GM21526 (cell line): Measurements from ENCODE around the gene STIP1.
"Not testable (repeated sequence)": the region's sequence is repeated elsewhere in the genome, so short reads cannot be mapped to it uniquely, and the experiment has no call there.

Source experiments
- ATAC-seq: cut with Tn5 transposase; IDR thresholded peaks from one replicate; pipeline ENCODE4 v1.9.1; 2021; ENCODE audit warnings: moderate library complexity; ENCODE audit not compliant: unreplicated experiment, low FRiP score

The STIP1 gene

DNA sequence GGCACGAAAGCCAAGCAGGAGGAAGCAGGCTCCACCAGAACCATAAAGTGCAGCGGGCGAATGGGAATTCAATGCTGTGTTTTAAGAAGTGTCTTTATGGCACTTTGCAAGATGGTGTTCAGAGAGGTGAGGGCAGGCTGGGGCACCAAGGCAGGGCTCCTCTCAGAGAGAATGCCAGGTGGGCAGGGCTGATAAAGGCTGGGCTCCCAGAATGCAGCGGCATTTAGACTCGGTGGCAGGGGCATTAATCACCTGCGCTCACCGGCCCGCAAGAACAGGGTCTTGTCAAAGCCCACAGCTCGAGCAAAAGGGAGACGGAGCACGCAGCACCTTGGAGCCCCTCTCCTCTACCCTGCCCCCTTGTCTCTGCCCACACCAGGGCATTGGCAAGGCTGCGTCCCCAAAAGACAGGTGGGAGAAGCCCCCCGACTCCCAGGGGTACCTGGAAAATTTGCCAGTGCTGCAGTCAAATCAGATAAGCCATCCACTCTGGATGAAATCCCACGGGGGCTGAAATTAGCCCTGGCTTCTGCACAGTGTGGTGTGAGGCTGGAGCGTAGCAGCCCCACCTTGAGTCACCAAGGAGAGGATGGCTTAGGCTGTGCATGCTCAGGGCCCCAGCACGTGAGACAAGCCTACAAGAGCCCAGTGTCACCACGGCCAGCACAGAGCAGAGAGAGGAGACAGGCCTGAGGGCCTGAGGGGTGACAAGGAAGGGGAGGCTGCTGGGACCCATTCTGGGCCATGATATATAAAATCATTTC, 28.2 kb upstream of the STIP1 start:
- no peak for ATAC-seq

DNA sequence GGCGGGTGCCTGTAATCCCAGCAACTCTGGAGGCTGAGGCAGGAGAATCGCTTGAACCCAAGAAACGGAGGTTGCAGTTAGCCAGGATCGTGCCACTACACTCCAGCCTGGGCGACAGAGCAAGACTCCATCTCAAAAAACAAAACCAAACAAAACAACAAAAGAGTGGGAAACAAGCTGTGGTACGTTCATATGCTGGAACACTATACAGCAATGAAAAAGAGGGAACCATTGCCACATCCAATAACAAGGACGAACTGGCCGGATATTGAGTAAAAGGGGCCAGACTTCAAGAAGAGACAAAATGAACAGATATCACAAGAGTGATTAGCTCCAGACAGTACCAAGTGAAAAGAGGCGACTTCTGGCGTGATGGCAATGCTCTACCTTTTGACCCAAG, 24.9 kb upstream of the STIP1 start:
- ATAC-seq, result no peak

DNA sequence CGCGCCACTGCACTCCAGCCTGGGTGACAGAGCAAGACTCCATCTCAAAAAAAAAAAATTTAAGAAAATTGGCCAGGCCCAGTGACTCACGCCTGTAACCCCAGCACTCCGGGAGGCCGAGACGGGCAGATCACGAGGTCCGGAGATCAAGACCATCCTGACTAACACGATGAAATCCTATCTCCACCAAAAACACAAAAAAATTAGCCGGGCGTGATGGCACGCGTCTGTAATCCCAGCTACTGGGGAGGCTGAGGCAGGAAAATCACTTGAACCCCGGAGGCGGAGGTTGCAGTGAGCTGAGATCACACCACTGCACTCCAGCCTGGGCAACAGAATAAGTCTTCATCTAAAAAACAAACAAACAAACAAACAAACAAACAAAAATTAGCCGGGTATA, 23.2 kb upstream of the STIP1 start:
- ATAC-seq, result not testable (repeated sequence)

DNA sequence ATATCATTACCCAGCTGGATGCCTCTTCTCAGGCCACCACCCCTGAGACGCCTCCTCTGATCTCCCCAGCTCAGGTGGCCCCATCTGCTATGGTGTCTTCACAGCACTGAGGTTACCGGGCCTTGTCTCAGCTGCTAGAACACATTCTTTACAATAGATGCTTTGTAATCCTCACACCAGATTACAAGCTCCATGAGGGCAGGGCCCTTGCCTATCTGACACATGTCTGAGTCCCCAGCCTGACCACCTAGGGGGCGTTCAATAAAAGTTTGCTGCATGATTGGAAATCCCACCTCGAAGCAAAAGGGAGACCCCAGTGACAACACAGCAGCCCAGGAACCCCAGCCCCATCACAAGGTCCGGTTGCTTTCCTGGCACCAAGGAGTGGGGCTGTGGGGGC, 22.0 kb upstream of the STIP1 start:
- no peak for ATAC-seq

DNA sequence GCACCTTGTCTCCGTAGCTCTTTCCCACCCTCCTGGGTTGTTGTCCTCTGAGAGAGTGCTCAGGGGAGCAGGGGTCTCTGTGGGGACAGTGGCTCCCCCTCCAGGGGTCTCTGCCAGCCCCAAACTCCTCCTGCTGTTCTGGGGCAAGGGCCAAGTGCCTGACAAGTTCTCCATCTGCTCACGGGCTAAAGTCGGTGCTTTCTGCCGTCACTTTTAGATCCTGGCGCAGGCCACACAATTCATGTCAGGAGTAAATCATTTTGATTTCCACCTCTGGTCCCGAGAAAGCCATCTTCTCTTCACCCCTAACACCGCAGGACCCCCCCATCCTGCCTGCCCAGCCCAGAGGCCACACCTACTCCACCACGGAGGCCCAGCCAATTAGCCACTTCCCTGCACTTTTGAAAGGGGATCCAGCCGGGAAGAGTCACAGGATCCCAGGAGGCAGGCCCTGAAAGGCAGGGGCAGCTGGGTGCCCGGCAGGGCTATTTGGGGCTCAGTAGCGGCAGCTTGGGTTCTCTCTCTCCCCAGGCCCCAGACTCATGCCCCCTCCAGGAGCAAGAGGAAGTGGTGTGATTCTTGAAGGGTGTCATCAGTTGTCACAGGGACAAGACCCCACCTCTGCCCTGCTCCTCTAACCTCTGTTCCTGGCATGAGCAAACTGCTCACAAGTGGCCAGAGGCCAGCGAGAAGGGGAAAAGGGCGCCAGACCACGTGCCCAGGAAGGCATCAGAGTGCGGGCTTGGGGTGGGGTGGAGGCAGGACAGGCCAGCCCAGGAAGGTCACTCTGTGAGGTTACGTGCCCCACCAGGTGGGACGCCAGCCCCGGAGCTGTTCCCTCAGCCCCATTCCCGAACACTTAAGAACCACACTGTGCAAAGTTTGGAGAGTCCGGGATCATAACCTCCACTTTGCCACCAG, 21.3 kb upstream of the STIP1 start:
- no peak for ATAC-seq

DNA sequence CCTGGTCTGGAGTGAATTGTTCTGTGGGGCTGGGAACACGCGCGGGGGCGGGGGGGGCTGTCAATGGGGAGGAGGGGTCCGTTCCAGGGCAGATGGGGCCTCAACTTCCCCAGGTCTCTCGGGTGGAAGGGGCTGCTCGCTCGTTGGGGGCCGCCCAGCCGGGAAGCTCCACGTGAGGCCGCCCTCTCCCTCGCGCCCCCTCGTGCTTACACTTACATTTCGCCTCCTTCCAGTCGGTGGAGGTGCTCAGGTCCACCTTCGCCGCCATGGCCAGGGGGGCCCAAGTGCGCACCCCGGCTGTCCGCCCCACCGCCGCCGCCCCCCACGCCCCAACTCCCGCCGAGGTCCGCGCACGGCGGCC, 20.5 kb upstream of the STIP1 start:
- no peak for ATAC-seq

DNA sequence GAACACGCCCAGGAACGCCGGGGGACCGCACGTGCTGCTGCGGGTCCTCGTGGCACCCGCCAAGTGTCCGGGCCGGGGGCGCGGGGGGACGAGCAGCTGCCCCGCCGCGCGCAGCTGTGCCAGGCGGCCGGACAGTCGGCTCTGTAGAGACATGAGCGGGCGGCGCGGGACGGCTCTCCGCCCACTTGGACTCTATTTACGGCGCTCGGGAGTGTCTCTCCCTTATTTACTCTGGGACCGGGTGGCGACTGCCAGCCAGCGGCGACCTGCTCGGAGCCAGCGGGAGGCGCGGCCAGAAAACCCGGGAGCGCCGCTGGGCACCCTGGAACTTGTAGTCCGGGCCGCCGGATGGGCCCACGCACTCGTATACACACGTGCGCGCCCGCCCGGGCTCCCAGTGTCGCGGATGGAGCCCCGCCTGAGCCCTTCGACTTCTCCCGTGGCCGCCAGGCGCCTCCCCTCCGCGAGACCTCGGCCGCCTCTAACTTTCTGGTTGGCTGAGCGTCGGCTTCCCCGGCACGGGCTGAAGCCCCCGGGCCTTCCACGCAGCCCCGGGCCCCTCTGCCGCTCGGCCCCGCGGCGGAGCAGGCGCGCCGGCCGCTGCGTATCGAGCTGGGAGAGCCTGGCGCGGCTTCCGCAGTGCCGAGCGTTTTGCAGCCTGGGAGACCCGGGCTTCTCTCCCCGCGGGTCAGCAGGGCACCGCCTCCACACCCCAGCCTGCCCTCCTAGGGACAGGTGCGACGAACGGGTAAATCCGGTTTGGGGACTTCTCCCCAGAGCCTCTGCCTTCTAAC, 19.9 kb upstream of the STIP1 start, which contains the start of gene MACROD1:
Gene MACROD1 (minus strand): TSS at position 272 of the 794 bp plus-strand sequence. CDS start 119 bp downstream, at position 153.
- peak; percentile 68 for ATAC-seq

DNA sequence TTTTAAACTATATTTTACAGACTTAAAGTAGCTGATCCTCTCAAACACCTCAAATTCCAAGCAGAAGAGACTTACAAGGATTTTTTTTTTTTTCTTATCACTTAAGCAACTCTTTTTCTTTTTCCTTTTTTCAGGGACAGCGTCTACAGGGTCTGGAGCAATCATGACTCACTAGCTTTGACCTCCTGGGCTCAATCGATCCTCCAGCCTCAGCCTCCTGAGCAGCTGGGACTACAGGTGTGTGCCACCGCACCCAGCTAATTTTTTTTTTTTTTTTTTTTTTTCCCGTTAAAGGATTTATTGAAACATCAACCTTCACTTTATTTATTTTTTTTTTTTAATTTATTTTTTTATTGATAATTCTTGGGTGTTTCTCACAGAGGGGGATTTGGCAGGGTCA, 15.6 kb upstream of the STIP1 start:
- no peak for ATAC-seq

DNA sequence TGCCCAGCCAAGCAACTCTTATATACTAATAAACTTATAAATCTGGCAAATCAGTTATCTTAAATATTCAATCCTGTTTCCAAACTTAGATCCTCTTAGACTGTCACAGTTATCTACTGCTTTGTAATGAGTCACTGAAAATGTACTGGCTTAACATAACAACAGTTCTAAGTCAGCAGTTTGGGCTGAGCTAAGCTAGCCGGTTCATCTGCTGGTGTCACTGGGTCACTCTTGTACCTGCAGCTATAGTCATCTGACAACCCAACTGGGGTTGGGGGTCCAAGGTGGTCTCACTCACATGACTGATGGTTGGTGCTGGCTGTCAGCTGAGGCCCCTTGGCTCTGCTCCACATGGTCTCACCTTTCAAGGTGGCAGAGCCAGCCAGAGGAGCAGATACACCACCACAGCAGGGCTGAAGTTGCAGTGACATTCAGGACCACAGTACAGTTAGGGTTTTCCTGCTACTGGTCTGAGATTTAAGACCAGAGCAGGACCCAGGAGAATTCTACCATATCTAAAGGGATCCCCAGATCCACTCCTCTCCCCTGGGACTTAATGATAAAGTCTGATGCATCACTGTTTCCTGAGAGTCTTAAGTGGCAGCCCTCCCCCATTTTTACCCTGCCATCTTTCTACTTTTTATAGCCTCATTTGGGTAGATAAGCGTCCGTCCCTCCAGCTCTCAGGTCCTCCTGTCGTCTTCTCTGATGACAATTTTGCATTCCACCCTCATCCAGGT, 12.2 kb upstream of the STIP1 start:
- no peak for ATAC-seq

DNA sequence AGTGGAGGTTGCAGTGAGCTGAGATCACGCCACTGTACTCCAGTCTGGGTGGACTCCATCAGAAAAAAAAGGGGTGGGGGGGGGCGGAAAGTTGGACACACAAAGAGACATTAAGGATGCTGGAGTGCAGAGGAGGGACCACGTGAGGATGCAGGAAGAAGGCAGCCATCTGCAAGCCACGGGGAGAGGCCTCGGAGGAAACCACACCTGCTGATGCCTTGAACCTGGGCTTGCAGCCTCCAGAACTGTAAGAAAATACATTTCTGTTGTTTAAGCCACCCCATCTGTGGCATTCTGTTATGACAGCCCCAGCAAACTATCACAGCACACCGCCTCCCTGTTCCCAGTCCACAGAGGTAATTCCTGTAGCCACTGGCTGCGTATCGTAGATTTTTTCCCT, 9.2 kb upstream of the STIP1 start:
- ATAC-seq, result no peak

DNA sequence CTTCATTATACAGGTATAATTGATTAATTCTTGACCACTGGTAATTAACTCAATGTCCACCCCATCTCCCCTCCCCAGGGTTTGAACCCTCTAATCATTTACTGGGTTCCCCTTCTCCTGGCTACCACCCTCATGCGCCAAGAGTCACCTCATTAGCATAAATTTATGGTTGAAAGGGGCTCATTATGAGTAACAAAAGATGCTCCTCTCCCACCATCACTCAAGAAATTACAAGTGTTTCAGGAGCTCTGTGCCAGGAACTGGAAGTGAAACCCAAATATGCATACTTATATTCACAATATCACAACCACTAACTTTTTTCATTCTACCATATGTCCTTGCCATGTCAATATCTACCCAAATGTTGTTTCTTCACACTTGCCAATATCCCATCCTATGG, 7.8 kb upstream of the STIP1 start:
- no peak for ATAC-seq

DNA sequence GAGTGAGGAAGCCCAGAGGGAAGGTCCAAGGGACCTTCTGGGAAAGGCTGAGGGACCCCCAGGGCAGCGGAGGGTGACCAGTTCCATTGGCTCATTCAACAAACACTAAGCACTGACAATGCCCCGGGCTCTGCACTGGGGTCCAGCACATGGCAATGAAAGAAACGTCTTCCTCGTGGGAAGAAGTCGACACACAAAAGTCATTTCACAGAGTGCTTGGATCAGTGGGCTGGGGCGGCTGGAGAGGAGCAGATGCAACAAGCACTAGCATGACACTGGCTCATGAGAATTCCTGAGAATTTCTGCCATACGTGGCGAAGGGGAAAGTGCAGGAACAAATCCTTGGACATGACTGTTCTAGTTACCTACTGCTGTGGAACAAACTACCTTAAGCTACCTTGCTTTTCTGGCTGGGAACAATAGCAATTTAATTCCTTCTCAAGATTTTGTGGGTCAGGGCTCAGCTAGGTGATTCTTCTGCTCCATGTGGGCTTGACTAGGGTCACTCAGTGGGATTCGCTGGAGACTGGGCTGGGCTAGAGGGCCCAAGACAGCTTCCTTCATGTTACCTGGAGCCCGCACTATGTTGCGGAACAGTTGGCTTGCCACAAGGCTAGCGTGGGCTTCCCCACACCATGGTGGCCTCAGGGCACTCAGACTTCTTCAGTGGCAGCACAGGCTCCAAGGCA, 6.9 kb upstream of the STIP1 start:
- no peak for ATAC-seq

DNA sequence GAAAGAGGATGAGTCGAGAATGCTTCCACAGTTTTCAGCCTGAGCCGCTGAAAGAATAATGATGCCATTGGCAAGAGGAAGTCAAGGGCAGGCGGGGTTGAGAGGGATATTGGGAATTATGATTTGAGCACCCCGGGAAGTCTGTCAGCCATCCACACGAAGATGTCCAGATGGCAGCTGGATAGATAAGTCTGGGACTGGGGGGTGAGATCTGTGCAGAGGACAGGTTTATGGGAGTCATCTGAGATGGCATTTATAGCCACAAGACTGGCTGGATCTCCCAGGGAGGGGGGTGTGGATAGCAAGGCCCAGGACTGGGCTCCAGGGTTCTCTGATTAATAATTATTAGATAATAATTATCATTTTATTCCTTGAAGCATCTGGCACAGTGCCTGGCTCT, 5.1 kb upstream of the STIP1 start:
- ATAC-seq, result no peak

DNA sequence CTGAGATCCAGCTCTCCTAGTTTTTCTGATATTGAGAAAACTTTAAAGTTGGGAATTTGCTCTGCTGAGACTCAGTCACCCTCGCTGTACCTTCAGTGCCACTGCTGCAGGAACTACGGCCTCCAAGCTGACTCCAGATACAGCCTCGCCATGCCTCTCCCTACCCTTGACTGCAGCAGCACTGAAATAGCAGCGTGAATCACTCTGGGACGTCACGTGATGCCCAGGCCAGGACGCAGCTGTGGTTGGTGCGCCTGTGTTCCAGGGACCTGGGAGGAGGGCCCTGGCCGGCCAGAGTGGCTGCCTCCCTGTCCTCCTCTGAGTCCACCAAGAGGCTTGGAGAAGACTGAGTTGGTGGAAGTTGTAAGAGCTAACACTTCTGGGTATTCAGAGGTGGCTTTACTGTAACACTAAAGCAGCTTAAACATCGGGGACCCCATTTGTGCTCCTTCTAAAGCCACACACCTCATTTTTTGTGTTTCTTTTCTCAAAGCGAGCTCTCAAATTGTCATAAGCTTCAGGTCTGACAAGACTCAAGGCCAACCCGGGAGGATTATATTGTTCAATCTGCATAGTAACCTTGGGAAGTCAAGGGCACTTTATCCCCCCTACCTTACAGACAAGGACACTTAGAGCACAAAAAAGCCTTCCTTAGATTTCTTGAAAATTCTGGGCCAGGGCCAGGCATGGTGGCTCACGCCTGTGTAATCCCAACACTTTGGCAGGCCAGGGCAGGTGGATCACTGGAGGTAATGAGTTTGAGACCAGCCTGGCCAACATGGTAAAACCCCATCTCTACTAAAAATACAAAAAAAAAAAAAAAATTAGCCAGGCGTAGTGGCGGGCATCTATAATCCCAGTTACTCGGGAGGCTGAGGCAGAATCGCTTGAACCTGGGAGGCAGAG, 4.2 kb upstream of the STIP1 start:
- no peak for ATAC-seq

DNA sequence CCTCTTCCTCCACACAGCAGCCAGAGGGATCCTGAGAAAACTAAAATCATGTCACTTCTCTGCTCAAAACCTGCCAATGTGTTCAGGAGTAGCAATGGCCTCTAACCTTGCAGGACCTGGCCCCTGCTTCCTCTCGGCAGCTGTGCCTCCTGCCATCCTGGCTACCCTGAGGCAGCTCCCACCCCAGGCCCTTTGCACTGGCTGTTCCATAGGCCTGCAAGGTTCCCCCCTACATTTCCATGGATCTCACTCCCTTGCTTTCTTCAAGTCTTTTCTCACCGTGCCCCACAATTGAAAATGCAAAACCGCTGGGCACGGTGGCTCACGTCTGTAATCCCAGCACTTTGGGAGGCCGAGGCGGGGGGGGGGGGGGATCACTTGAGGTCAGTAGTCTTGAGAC, 2.1 kb upstream of the STIP1 start:
- ATAC-seq, result no peak

DNA sequence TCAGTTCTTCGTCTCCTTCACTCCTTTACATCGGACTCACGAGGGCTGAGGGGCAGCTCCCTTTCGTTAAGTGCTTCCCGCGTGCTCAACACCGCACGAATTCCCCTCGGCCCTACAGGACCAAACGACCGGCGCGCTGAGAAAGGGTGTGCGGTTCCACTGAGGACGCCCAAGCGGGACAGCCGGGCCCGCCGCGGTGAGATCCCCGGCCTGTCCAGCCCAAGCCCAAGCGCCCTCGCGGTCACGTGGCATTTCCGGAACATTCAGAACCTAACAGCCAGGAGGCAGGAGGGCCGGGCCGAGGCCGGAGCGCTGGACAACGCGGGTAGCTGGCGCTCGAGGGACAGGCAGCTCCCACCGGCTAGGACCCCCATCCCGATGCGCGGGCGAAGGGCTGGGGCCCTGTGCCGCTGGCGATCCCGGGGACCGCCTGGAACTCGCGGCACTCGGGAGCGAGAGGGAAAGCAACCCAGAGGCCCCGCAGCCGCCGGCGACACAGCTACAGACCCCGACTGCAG, 737 bp upstream of the STIP1 start:
- ATAC-seq, result peak; percentile 13

DNA sequence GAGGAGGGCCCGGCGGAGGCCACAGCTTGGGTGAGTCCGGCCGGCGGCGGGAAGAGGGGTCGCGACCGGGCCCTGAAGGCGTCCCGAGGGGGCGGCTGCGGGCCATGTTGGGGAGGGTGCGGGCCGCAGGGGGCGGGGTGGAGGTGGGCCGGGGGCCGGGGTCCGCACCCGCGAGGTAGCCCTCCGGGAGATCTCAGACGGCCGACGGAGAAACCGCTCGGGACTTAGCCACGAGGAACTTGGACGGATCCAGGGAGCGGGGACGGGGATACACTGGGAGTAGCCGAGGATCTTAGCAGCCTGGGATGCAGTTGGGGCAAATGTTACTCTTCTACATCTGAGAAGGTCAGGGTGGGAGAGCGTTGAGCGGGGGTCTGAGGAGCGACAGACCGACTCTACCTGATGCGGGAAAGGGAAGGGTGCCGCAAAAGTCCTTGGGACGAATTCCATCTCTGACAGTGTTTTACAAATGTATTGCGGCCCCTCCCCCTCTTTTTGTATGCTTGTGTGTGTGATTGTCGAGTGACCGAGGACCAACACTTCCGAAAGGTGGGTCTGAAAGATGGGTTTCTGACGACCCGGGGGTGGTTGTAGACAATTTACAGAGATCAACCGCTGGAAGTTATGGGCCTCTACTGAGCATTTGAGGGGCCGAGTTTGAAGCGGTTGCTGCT, 658 bp downstream of the STIP1 start:
- ATAC-seq, result no peak

DNA sequence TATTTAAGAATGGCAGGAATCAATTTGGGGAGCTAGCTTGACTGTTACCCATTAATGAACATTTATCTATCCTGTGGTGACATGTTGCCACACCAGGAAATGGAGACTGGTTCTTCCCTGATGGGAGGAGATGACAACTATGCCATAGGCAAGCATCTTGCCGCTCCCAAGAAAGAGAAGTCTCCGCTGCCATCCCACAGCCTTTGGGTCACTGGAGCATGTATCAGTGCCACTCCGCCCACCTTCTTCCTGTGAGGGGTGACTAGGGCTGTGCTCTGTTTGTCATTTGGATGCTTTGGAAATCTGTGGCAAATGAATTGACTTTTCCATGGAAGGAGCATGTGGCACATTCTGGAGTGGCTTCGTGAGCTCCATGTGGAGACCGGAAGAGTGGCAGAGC, 6.5 kb downstream of the STIP1 start:
- ATAC-seq, result no peak
